T-helper 1 cell treated with Interleukin-12 subunit alpha and Interleukin-12 subunit beta and Interleukin-4 antibody, amounts not matched to agents 30 ng/mL and 1 ng/mL, for 36 hours (primary cell): Measurements from ENCODE around the gene TRIM14. TPM values are rescaled to one million over a fixed set of nuclear protein-coding genes. Genes with fewer than 3 reads are reported as not detected.

Experiments
- intact Hi-C: fragments of 100-400 bp; cut with micrococcal nuclease; formaldehyde crosslinking; loops from one replicate; pipeline ENCODE4 v1.15.1; 2024
- total RNA-seq: library from RNA; stranded (reverse); gene quantifications from 2 replicates; pipeline ENCODE4 v1.2.3, GENCODE V29; 2022

The TRIM14 gene
- total RNA-seq, 1 donor from 2014 or later, result 104 TPM

DNA sequence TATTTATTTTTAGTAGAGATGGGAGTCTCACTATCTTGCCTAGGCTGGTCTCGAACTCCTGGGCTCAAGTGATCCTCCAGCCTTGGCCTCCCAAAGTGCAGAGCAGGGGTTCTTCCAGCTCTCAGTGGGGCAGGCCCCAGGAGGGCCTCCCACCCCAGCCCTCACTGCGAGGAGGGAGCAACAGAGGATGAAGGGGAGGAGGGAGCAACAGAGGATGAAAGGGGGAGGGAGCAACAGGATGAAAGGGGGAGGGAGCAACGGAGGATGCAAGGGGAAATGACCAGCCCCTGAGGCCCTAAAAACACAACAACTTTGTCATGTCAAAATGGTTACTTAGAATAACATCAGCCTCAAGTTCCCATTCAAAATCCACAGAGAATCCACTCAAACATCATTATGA lies 10.0 kb downstream of the TRIM14 start:
- intact Hi-C loops, result loop anchor here (2.0 to 10.0 kb wide), 2 partner anchors 34 to 204 kb away; no protein-coding TSS in a partner anchor

DNA sequence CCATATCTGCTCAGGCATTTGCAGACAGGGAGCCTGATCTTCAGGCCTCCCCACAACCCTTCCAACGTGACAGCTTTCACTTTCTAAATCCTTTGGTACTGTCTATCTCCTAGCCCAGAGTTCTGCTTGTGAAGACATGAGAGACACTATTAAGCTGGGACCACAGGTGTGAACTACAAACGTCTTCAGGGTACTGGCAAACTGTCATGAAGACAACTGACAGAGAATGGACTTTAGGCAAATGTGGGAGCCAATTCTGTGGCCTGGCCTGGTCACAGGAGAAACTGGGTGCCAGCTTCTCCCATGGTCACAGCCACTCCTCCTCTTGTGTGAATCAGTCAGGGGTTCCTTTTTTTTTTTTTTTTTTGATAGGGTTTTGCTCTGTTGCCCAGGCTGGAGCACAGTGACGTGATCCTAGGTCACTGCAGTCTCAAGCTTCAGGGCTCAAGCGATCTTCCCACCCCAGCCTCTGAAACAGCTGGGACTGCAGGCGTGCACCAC lies 10.4 kb downstream of the TRIM14 start:
- intact Hi-C loops, result loop anchor here (1.0 to 10.0 kb wide), 4 partner anchors 10 to 204 kb away; no protein-coding TSS in a partner anchor

- intact Hi-C loops, result loop anchor here (1.0 to 10.0 kb wide), 4 partner anchors 10 to 203 kb away; no protein-coding TSS in a partner anchor
Observed at GRCh38 chr9:98107926-98108325, 11.1 kb downstream of the TRIM14 start.

DNA sequence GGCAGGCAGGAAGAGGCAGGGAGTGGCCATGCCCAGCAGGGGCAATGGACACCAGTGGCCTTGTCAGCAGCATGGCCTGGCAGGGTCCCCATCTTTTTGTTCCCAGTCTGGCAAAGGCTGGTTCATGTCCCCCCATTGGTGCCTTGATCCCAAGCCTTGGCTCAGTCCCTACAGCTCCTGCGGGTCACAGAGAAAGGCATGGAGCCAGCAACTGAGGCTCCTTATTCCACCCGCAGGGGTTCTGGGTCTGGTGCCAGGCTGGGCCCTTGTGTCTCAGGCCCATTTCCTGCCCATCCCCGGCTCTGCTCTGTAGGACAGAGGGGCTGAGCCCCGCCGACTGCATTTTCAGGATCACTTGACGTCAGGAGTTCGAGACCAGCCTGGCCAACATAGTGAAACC lies 14.0 kb downstream of the TRIM14 start:
- intact Hi-C loops, result loop anchor here (10.0 kb wide), 1 partner anchor 200 kb away; no protein-coding TSS in a partner anchor

DNA sequence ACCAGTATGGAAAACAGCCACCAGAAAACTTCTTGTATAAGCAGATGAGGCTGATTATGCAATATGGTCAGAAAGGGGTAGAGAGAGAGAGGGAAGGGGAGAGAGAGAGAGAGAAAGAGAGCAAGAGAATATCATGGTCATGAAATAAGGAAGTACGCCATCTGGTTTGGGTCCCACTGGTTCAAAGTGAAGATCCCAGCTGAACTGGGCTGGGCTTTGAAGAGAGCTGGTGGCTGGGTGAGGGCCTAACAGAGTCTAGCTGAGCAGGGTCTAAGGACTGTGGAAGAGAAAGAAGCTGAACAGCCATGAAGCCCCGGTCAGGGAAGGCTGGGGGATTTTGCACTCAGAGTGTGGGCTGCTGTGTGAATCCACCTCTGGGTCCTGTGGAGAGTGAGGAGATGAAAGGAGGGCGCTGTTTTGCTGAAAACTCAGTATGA lies 14.6 kb downstream of the TRIM14 start:
- intact Hi-C loops, result loop anchor here (5.0 to 10.0 kb wide), 3 partner anchors 200 to 1687 kb away; partner anchors contain the start of genes XPA and ZNF367

- intact Hi-C loops, result loop anchor here (1.0 to 10.0 kb wide), 10 partner anchors 16 to 1685 kb away; partner anchors contain the start of genes ANP32B, NANS, TBC1D2 and TRMO
Observed at GRCh38 chr9:98101868-98102273, 17.2 kb downstream of the TRIM14 start.

DNA sequence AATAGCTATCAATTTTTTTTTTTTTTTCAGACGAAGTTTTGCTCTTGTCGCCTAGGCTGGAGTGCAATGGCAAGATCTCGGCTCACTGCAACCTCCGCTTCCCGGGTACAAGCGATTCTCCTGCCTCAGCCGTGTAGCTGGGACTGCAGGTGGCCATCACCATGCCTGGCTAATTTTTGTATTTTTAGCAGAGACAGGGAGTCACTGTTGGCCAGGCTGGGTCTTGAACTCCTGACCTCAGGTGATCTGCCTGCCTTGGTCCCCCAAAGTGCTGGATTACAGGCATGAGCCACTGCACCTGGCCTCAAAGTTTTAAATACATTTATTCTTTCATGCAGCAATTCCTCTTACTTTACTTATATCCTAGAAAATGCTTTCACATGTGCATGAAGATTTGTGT lies 17.6 kb downstream of the TRIM14 start:
- intact Hi-C loops, result loop anchor here (5.0 to 10.0 kb wide), 3 partner anchors 197 to 1684 kb away; partner anchors contain the start of genes XPA and ZNF367

DNA sequence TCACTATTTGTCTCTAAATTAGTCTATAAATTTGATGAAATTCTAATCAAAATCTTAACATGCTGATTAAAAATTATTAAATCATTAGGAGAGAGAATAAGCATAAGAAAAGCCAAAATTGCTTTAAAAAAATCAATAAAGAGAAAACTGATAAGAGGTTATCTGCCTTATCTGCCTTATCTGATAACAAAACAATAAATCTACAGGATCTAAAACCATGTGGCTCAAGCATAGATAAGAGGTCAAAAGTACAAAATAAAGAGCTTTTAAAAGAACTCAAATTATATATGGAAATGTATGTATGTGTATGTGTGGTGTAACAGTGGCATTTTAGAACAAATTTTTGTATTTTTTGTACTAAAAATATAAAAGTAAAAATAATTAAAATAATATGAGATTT lies 18.6 kb downstream of the TRIM14 start:
- intact Hi-C loops, result loop anchor here (5.0 to 10.0 kb wide), 3 partner anchors 196 to 1683 kb away; partner anchors contain the start of genes XPA and ZNF367

DNA sequence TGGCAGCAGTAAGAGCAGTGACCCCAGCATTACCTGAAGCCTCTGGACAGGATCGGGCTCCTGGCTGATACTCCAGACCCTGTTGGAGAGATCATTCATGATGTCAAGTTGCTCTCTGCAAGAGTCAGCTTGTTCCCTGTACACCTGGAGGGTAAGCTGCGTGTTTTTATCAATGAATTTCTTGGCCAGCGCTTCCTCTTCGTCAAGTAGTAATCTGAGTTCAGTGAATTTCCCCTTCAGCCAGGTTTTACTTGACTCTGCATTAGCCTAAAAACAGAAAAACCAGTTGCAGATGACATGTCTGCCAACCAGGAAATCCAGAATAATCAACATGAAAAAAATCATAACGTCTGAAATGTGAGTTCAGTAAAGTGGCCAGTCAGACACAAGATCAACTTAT lies 19.1 kb downstream of the TRIM14 start:
- intact Hi-C loops, result loop anchor here (5.0 to 10.0 kb wide), 3 partner anchors 195 to 1683 kb away; partner anchors contain the start of genes XPA and ZNF367

GRCh38 chr9:98099346-98099745 lies 19.7 kb downstream of the TRIM14 start:
- intact Hi-C loops, result no loop called here

GRCh38 chr9:98097836-98098235 lies 21.2 kb downstream of the TRIM14 start:
- intact Hi-C loops, result loop anchor here (1.0 kb wide), 3 partner anchors 10 to 41 kb away; no protein-coding TSS in a partner anchor

GRCh38 chr9:98096091-98096490 lies 22.9 kb downstream of the TRIM14 start:
- intact Hi-C loops, result no loop called here

GRCh38 chr9:98095401-98095800 lies 23.6 kb downstream of the TRIM14 start:
- intact Hi-C loops, result no loop called here

DNA sequence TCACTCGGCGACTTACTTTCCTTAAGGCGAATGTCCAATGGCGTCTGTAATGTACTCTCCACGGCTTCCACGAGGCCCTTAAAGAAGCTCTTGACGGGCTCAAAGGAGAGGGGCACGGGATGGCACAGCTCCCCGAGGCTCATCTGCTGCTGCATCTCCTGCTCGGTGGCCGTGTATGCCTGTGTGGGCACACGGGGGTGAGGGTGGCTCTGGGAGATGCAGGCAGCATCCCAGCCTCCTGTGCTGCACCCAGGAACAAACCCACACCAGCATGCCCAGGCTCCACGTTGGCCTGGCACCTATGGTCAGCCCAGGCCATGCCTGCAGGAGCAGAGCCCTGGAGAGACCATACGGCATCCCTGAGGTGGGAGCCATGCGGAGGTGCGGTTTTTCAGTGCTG lies 24.2 kb downstream of the TRIM14 start:
- intact Hi-C loops, result loop anchor here (5.0 kb wide), 1 partner anchor 37 kb away; no protein-coding TSS in a partner anchor

DNA sequence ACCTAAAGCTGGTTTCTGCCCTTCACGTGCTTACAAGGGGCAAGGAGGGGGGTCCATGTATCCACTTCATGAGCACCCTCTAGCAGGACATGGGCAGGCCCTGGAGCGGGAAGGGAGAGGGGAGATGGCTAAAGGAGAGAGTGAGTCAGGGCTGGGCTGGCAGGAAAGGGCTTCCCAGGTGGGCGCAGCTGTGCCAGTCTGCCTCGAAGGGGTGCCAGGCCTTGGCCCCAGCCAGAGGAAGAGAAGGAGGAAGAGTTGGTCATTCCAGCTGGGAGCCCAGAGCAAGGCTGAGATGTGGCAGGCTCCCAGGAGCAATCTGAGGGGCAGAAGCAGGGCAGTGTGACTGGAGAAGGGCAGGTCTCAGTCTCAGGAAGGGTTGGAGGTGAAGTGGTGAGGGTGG lies 24.7 kb downstream of the TRIM14 start:
- intact Hi-C loops, result loop anchor here (5.0 kb wide), 1 partner anchor 38 kb away; no protein-coding TSS in a partner anchor

DNA sequence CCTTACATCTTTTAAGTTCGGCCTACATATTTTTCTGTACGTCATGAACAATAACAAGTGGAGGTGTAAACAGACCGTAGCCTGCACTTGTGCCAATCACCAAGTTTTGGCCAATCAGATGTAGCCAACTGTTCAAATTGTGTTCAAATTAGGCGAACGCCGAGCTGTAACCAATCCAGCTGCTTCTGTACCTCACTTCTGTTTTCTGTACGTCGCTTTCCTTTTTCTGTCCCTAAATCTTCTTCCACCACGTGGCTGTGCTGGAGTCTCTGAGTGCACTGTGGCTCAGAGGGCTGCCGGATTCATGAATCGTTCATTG lies 26.4 kb downstream of the TRIM14 start:
- intact Hi-C loops, result loop anchor here (5.0 kb wide), 1 partner anchor 40 kb away; no protein-coding TSS in a partner anchor

GRCh38 chr9:98091735-98092612 lies 27.0 kb downstream of the TRIM14 start:
- intact Hi-C loops, result loop anchor here (5.0 kb wide), 1 partner anchor 40 kb away; no protein-coding TSS in a partner anchor

- intact Hi-C loops, result loop anchor here (5.0 kb wide), 1 partner anchor 42 kb away; no protein-coding TSS in a partner anchor
Observed at GRCh38 chr9:98090674-98091073, 28.3 kb downstream of the TRIM14 start.

GRCh38 chr9:98087420-98088354 lies 31.3 kb downstream of the TRIM14 start:
- intact Hi-C loops, result no loop called here

- intact Hi-C loops, result no loop called here
Observed at GRCh38 chr9:98086461-98086860, 32.6 kb downstream of the TRIM14 start.

DNA sequence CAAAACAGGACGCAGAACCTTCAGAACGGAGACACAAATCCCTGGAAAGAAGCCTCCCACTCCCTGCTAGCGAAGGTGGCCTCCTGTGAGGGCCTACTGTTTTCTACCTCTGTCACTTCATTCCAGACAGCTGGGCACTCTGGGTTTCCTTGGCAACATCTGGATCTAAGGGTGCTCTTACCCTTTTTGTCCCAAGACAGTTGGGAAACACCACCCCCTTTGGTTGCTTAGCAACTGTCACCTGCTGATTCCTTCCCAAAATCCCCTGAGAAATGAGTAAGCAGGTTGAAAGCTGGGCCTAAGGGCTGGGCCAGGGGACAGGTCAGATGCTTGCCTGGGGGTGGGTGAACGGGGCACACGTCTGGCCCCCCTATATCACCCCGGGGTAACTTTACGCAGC lies 33.1 kb downstream of the TRIM14 start:
- intact Hi-C loops, result no loop called here
